ENCODE data around the gene METTL13. TPM values are rescaled to one million over a fixed set of nuclear protein-coding genes. Genes with fewer than 3 reads are reported as not detected.

METTL13 gene
- total RNA-seq, 1 donor from 2014 or later = 6.9 TPM

DNA sequence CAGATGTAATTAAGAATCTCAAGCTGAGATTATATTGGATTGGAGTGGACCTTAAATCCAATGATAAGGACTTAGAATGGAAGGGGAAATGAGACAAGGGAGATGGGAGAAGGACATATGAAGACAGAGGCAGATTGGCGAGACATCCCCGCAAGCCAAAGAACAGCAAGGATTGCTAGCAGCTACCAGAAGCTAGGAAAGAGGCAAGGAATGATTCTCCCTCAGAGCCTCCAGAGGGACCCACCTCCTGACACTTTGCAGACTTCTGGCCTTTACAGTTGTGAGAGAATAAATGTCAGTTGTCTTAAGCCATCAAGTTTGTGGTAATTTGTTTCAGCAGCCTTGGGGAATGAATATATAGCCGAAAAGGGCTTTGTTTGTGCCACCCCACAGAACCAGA, 20.7 kb downstream of the METTL13 start:
- Histone ChIP-seq H3K4me1 (no peaks in the 10 kb centered on the region), H3K4me3 (no peak overlapping the region), H3K36me3 (peaks cover 5 to 10% of the 10 kb centered on the region in 2 donors), H3K27ac (no peak overlapping the region), H3K9me3 (no peaks in the 10 kb centered on the region), H3K27me3 (no peaks in the 10 kb centered on the region)
- intact Hi-C loops (cut with DNase I) = loop anchor here (5.0 kb wide), 1 partner anchor 640 kb away; the partner anchor contains the start of gene PIGC
- TF ChIP-seq, protein P1, sequence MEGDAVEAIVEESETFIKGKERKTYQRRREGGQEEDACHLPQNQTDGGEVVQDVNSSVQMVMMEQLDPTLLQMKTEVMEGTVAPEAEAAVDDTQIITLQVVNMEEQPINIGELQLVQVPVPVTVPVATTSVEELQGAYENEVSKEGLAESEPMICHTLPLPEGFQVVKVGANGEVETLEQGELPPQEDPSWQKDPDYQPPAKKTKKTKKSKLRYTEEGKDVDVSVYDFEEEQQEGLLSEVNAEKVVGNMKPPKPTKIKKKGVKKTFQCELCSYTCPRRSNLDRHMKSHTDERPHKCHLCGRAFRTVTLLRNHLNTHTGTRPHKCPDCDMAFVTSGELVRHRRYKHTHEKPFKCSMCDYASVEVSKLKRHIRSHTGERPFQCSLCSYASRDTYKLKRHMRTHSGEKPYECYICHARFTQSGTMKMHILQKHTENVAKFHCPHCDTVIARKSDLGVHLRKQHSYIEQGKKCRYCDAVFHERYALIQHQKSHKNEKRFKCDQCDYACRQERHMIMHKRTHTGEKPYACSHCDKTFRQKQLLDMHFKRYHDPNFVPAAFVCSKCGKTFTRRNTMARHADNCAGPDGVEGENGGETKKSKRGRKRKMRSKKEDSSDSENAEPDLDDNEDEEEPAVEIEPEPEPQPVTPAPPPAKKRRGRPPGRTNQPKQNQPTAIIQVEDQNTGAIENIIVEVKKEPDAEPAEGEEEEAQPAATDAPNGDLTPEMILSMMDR (IDR thresholded peaks at IDR 0.05) = no peak
- DNase-seq (ENCODE audit: low spot score in 2 of 2) = no peak

DNA sequence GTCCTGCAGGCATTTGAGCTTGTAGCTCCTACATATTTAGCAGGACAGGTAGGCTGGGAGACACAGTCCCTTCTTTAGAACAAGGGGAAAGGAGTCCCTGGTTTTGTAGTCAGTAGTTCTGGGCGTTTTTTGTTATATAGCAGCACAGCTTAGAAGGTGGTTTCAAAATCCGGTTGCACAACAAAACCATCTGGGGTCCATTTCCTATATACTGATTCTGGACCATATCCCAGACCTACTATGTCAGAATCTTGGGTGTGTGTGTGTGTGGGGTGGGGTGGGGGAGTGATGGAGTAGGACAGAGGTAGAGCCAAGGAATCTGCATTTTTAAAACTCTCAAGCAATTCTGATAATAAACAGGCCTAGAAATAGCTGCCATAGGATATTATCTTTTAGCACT, 21.6 kb downstream of the METTL13 start:
- DNase-seq (ENCODE audit: low spot score in 2 of 2) = no peak
- Histone ChIP-seq H3K9me3 (no peaks in the 10 kb centered on the region), H3K4me3 (no peak overlapping the region), H3K4me1 (no peaks in the 10 kb centered on the region), H3K36me3 (peaks cover 0 to 2% of the 10 kb centered on the region in 2 donors), H3K27me3 (no peaks in the 10 kb centered on the region), H3K27ac (no peak overlapping the region)
- TF ChIP-seq, protein P1 (IDR thresholded peaks at IDR 0.05) = no peak
- intact Hi-C loops (cut with DNase I) = loop anchor here (5.0 kb wide), 1 partner anchor 639 kb away; the partner anchor contains the start of gene PIGC

DNA sequence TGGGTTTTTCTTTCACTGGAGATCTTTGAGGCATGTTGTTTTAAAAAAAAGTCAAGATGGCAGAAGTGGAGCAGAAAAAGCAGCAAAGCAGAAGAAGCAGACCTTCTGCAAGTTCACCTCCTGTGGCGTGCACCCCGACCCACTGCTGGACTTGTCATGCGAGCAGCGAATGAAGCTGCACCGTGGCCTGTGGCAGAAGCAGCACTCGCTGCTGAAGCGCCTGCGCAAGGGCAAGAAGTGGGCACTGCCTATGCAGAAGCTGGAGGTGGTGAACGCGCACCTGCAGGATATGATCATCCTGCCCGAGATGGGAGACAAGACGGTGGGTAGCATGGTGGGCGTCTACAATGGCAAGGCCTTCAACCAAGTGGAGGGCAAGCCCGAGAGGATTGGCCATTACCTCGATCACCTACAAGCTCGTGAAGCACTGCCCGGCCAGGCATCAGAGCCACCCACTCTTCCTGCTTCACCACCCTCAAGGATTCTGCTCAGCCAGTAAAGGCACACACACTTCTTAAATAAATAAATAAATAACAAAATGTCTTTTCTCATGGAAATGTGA, 22.1 kb downstream of the METTL13 start:
- no peaks in the 10 kb centered on the region for H3K4me1 ChIP-seq
- H3K27ac ChIP-seq = no peak overlapping the region
- H3K9me3 ChIP-seq = no peaks in the 10 kb centered on the region
- no peak for DNase-seq (ENCODE audit: low spot score in 2 of 2)
- TF ChIP-seq, protein P1 (IDR thresholded peaks at IDR 0.05) = no peak
- H3K27me3 ChIP-seq = no peaks in the 10 kb centered on the region
- intact Hi-C loops (cut with DNase I) = loop anchor here (5.0 kb wide), 1 partner anchor 639 kb away; the partner anchor contains the start of gene PIGC
- H3K36me3 ChIP-seq = no peaks in the 10 kb centered on the region
- H3K4me3 ChIP-seq = no peak overlapping the region

DNA sequence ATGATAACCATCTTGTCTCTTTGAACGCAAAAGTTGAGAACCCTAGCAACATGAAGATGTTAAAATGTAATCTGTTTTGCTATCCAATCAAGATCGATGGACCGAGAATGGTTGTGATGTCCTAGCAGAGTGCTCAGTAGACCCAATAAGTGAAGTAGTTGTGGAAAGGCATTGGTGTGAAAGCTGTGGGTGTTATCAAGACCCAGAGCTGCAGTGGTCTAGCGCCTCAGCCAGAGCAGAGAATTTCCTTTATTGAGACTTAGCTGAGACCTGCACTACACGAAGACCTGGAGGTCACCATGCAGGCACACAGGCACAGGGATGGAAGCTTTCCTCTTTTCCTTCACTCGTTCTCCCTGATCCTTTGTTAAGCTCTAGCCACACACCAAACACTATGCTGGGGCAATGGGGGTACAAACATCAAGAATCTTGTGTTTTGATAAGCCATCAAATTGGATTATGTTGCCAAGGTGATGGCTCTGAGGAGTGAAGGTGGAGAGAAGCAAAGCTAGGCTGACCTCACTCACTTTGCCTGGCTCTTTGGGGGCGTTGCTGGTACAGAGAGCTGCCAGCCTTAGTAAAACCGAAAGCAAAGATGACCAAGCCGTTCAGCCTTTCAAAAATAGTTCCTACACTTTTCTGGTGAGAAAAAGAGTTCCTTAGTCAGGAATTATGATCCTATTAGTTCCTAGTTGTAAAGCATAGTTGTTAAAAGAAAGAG, 24.1 kb downstream of the METTL13 start:
- Histone ChIP-seq H3K4me3 (peak overlapping the region; percentile 15 to 43), H3K27me3 (no peaks in the 10 kb centered on the region), H3K36me3 (no peaks in the 10 kb centered on the region), H3K9me3 (no peaks in the 10 kb centered on the region), H3K4me1 (no peaks in the 10 kb centered on the region), H3K27ac (peak overlapping the region in 1 of 2 donors; percentile 34)
- TF ChIP-seq, protein P1 (IDR thresholded peaks at IDR 0.05) = no peak
- intact Hi-C loops (cut with DNase I) = no loop called here
- DNase-seq (ENCODE audit: low spot score in 2 of 2) = no peak

DNA sequence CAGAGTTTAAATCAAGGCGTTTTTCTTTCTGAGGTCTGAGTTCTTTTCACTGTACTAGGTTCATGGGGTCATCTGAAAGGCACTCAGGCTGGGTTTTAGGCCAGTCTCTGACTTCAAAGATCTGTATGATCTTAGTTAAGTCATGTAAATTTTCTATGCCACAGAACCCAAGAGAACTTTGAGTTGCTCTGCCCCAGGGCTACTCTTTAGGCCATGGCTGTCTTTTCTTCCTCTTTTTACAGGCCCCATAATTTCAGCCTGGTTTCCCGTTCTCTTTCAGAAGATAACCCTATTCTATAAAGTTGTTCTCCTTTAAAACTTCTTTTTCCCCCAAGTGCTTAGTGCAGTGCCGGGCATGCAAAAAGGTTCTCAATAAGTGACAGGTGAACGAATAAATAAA, 26.1 kb downstream of the METTL13 start:
- no peak for DNase-seq (ENCODE audit: low spot score in 2 of 2)
- Histone ChIP-seq H3K27ac (no peak overlapping the region), H3K4me3 (no peak overlapping the region), H3K36me3 (no peaks in the 10 kb centered on the region), H3K27me3 (no peaks in the 10 kb centered on the region), H3K4me1 (no peaks in the 10 kb centered on the region), H3K9me3 (no peaks in the 10 kb centered on the region)
- TF ChIP-seq, protein P1 (IDR thresholded peaks at IDR 0.05) = no peak
- intact Hi-C loops (cut with DNase I) = no loop called here

All from ascending aorta (tissue), 2 donors.